Measurements from ENCODE around the gene G6PC3.
A peak's percentile ranks its signal among the peaks of the same experiment; 100 is the strongest.

G6PC3 gene, protein sequence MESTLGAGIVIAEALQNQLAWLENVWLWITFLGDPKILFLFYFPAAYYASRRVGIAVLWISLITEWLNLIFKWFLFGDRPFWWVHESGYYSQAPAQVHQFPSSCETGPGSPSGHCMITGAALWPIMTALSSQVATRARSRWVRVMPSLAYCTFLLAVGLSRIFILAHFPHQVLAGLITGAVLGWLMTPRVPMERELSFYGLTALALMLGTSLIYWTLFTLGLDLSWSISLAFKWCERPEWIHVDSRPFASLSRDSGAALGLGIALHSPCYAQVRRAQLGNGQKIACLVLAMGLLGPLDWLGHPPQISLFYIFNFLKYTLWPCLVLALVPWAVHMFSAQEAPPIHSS

DNA sequence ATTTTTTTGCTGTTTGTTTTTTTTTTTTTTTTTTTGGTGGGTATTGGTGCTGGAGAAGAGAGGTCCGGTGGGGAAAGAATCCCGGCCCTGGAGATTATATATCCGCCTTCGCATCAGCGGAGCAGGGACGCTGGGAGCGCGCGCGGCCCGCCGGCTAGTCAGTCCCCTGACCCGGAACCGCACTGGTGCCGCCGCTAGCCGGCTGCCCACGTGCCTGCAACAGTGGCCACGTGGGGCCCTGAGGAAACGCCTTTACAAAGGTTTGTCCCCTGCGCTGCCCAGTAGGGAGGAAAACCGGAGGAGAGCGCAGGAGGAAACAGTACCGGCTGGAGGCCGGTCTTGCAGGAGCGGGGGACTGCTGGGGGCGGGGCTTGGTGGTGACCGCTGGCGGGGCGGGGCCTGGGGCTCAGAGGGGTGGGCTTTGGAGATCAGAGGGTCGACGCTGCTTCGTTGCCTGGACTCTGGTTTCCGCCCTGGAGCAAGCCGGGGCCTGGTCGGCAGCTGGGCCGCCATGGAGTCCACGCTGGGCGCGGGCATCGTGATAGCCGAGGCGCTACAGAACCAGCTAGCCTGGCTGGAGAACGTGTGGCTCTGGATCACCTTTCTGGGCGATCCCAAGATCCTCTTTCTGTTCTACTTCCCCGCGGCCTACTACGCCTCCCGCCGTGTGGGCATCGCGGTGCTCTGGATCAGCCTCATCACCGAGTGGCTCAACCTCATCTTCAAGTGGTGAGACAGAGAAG lies at the start of gene G6PC3:
TSS of gene G6PC3 (plus strand) at position 281 of the 743 bp plus-strand sequence. CDS start at position 512, 231 bp downstream.
- Histone ChIP-seq H3K27ac (ENCODE audit: extremely low read depth, low read depth, low read length) (peak within 1 kb of the TSS; percentile 97), H3K4me3 (ENCODE audit: low read depth, low read length) (peak within 1 kb of the TSS; percentile 50), H3K36me3 (ENCODE audit: control insufficient read depth in 2 of 2, insufficient read depth in 1 of 2, low read length in 2 of 2) (peaks cover 6 to 27% of the 10 kb centered on the region in 2 experiments), H3K4me1 (ENCODE audit: control insufficient read depth, insufficient read depth, low read length) (peaks cover 12% of the 10 kb centered on the region), H3K9me3 (ENCODE audit: control insufficient read depth, insufficient read depth, low read depth, low read length) (no peaks in the 10 kb centered on the region)
- ChIA-PET POLR2A (interaction anchor here (0.5 to 1.8 kb wide), 19 partner anchors 7 to 879 kb away, joined by 3 to 14 read pairs (median 5); partner anchors contain the start of genes HDAC5 and TMUB2), CTCF (interaction anchor here (0.6 to 2.7 kb wide), 8 partner anchors 13 to 275 kb away, joined by 3 to 10 read pairs (median 4); partner anchors contain the start of genes HDAC5 and MPP2)
- TF ChIP-seq WT1 (tag by site-specific recombination; IDR thresholded peaks at IDR 0.05) (peak; percentile 12; the same call in 1 of the 2 replicates), YY1 (tag by site-specific recombination; IDR thresholded peaks at IDR 0.05) (peak; percentile 55), ZBTB8A (tag by site-specific recombination; IDR thresholded peaks at IDR 0.05) (peak; percentile 53), ZFHX2 (tag by site-specific recombination; conservative IDR thresholded peaks at IDR 0.05) (peak; percentile 75), ZNF621 (tag by site-specific recombination; IDR thresholded peaks at IDR 0.05) (no peak), RBAK (tag by site-specific recombination; IDR thresholded peaks at IDR 0.05) (no peak), ZNF501 (tag by site-specific recombination; IDR thresholded peaks at IDR 0.05) (peak; percentile 85), ZNF610 (tag by site-specific recombination; IDR thresholded peaks at IDR 0.05; ENCODE audit: borderline replicate concordance) (no peak), IKZF3 (tag by site-specific recombination; IDR thresholded peaks at IDR 0.05) (peak; percentile 97), ZNF530 (tag by site-specific recombination; IDR thresholded peaks at IDR 0.05; ENCODE audit: low read depth) (no peak), TRIM28 (IDR thresholded peaks at IDR 0.05; ENCODE audit: borderline replicate concordance, low read length) (no peak), ZNF223 (tag by site-specific recombination; IDR thresholded peaks at IDR 0.05) (peak; percentile 64; the same call in 1 of the 2 replicates), ZNF366 (tag by site-specific recombination; conservative IDR thresholded peaks at IDR 0.05) (peak; percentile 51; the same call in 1 of the 2 replicates), SCRT2 (tag by site-specific recombination; IDR thresholded peaks at IDR 0.05) (0 out of 2 replicates have a peak, but pooled peaks have one; percentile 58), SP7 (tag by site-specific recombination; IDR thresholded peaks at IDR 0.05) (peak; percentile 40; the same call in 1 of the 2 replicates), ZNF302 (tag by site-specific recombination; IDR thresholded peaks at IDR 0.05; ENCODE audit: low read depth) (no peak)
- TF ChIP-seq, protein P1, sequence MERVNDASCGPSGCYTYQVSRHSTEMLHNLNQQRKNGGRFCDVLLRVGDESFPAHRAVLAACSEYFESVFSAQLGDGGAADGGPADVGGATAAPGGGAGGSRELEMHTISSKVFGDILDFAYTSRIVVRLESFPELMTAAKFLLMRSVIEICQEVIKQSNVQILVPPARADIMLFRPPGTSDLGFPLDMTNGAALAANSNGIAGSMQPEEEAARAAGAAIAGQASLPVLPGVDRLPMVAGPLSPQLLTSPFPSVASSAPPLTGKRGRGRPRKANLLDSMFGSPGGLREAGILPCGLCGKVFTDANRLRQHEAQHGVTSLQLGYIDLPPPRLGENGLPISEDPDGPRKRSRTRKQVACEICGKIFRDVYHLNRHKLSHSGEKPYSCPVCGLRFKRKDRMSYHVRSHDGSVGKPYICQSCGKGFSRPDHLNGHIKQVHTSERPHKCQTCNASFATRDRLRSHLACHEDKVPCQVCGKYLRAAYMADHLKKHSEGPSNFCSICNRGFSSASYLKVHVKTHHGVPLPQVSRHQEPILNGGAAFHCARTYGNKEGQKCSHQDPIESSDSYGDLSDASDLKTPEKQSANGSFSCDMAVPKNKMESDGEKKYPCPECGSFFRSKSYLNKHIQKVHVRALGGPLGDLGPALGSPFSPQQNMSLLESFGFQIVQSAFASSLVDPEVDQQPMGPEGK (tag by site-specific recombination; IDR thresholded peaks at IDR 0.05): peak; percentile 61
- TF ChIP-seq, protein P2, sequence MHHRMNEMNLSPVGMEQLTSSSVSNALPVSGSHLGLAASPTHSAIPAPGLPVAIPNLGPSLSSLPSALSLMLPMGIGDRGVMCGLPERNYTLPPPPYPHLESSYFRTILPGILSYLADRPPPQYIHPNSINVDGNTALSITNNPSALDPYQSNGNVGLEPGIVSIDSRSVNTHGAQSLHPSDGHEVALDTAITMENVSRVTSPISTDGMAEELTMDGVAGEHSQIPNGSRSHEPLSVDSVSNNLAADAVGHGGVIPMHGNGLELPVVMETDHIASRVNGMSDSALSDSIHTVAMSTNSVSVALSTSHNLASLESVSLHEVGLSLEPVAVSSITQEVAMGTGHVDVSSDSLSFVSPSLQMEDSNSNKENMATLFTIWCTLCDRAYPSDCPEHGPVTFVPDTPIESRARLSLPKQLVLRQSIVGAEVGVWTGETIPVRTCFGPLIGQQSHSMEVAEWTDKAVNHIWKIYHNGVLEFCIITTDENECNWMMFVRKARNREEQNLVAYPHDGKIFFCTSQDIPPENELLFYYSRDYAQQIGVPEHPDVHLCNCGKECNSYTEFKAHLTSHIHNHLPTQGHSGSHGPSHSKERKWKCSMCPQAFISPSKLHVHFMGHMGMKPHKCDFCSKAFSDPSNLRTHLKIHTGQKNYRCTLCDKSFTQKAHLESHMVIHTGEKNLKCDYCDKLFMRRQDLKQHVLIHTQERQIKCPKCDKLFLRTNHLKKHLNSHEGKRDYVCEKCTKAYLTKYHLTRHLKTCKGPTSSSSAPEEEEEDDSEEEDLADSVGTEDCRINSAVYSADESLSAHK (tag by site-specific recombination; IDR thresholded peaks at IDR 0.05): no peak; the same call in 1 of the 2 replicates
- TF ChIP-seq, protein P3, sequence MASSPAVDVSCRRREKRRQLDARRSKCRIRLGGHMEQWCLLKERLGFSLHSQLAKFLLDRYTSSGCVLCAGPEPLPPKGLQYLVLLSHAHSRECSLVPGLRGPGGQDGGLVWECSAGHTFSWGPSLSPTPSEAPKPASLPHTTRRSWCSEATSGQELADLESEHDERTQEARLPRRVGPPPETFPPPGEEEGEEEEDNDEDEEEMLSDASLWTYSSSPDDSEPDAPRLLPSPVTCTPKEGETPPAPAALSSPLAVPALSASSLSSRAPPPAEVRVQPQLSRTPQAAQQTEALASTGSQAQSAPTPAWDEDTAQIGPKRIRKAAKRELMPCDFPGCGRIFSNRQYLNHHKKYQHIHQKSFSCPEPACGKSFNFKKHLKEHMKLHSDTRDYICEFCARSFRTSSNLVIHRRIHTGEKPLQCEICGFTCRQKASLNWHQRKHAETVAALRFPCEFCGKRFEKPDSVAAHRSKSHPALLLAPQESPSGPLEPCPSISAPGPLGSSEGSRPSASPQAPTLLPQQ (tag by site-specific recombination; IDR thresholded peaks at IDR 0.05): peak; percentile 66; the same call in 1 of the 2 replicates
- TF ChIP-seq, protein P4, sequence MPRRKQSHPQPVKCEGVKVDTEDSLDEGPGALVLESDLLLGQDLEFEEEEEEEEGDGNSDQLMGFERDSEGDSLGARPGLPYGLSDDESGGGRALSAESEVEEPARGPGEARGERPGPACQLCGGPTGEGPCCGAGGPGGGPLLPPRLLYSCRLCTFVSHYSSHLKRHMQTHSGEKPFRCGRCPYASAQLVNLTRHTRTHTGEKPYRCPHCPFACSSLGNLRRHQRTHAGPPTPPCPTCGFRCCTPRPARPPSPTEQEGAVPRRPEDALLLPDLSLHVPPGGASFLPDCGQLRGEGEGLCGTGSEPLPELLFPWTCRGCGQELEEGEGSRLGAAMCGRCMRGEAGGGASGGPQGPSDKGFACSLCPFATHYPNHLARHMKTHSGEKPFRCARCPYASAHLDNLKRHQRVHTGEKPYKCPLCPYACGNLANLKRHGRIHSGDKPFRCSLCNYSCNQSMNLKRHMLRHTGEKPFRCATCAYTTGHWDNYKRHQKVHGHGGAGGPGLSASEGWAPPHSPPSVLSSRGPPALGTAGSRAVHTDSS (tag by site-specific recombination; IDR thresholded peaks at IDR 0.05): 0 out of 2 replicates have a peak, but pooled peaks have one; percentile 0
- TF ChIP-seq, protein P5, sequence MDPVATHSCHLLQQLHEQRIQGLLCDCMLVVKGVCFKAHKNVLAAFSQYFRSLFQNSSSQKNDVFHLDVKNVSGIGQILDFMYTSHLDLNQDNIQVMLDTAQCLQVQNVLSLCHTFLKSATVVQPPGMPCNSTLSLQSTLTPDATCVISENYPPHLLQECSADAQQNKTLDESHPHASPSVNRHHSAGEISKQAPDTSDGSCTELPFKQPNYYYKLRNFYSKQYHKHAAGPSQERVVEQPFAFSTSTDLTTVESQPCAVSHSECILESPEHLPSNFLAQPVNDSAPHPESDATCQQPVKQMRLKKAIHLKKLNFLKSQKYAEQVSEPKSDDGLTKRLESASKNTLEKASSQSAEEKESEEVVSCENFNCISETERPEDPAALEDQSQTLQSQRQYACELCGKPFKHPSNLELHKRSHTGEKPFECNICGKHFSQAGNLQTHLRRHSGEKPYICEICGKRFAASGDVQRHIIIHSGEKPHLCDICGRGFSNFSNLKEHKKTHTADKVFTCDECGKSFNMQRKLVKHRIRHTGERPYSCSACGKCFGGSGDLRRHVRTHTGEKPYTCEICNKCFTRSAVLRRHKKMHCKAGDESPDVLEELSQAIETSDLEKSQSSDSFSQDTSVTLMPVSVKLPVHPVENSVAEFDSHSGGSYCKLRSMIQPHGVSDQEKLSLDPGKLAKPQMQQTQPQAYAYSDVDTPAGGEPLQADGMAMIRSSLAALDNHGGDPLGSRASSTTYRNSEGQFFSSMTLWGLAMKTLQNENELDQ (tag by site-specific recombination; IDR thresholded peaks at IDR 0.05; ENCODE audit: low read depth): no peak
- TF ChIP-seq, protein P6, sequence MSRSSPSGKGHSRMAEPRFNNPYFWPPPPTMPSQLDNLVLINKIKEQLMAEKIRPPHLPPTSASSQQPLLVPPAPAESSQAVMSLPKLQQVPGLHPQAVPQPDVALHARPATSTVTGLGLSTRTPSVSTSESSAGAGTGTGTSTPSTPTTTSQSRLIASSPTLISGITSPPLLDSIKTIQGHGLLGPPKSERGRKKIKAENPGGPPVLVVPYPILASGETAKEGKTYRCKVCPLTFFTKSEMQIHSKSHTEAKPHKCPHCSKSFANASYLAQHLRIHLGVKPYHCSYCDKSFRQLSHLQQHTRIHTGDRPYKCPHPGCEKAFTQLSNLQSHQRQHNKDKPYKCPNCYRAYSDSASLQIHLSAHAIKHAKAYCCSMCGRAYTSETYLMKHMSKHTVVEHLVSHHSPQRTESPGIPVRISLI (tag by site-specific recombination; IDR thresholded peaks at IDR 0.05): 0 out of 2 replicates have a peak, but pooled peaks have one; percentile 4
- TF ChIP-seq, protein P7, sequence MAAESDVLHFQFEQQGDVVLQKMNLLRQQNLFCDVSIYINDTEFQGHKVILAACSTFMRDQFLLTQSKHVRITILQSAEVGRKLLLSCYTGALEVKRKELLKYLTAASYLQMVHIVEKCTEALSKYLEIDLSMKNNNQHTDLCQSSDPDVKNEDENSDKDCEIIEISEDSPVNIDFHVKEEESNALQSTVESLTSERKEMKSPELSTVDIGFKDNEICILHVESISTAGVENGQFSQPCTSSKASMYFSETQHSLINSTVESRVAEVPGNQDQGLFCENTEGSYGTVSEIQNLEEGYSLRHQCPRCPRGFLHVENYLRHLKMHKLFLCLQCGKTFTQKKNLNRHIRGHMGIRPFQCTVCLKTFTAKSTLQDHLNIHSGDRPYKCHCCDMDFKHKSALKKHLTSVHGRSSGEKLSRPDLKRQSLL (tag by site-specific recombination; IDR thresholded peaks at IDR 0.05): 0 out of 2 replicates have a peak, but pooled peaks have one; percentile 47
